GM12874 (cell line): ENCODE results near the gene LSM11.

ENCODE experiments used
- TF ChIP-seq, protein P1 (sequence below): IDR thresholded peaks from 2 replicates; pipeline ENCODE4 v1.5.1; 2011; ENCODE audit warnings: low read depth, mild to moderate bottlenecking, control low read depth, low read length, moderate library complexity; ENCODE audit not compliant: insufficient read depth

Gene LSM11

DNA sequence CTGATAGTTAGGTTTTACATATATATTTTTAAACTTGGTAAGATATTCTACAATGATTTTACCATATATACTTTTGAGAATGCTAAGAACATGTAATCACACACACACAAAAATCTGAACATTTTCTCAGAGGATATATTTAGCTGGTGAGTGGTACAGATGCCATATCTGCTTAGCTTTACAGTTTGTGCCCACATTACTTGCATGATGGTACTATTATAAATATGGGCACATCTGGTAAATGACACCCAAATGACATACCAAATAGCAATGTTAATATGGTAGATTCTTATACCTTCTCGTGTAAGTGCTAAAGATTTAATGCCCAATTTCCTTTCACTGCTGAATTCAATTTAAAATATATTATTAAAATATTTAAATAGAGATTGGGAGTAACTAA is 56.6 kb downstream of the LSM11 start:
- TF ChIP-seq, protein P1, sequence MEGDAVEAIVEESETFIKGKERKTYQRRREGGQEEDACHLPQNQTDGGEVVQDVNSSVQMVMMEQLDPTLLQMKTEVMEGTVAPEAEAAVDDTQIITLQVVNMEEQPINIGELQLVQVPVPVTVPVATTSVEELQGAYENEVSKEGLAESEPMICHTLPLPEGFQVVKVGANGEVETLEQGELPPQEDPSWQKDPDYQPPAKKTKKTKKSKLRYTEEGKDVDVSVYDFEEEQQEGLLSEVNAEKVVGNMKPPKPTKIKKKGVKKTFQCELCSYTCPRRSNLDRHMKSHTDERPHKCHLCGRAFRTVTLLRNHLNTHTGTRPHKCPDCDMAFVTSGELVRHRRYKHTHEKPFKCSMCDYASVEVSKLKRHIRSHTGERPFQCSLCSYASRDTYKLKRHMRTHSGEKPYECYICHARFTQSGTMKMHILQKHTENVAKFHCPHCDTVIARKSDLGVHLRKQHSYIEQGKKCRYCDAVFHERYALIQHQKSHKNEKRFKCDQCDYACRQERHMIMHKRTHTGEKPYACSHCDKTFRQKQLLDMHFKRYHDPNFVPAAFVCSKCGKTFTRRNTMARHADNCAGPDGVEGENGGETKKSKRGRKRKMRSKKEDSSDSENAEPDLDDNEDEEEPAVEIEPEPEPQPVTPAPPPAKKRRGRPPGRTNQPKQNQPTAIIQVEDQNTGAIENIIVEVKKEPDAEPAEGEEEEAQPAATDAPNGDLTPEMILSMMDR, result no peak

DNA sequence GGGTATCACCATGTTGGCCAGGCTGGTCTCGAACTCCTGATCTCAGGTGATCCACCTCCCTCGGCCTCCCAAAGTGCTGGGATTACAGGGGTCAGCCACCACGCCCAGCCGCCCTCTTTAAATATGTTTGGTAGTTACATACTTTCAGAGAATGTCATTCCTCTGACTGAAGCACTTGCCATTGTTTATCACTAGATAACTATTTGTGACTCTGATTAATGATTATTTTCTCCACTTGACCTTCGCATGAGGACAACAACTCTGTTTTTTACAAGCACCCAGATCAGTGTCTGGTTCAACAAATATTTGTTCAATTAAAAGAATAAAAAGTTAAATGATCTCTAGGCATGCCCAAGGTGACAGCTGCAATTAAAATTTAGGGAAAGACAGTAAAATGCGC is 59.2 kb downstream of the LSM11 start:
- TF ChIP-seq, protein P1, result no peak

DNA sequence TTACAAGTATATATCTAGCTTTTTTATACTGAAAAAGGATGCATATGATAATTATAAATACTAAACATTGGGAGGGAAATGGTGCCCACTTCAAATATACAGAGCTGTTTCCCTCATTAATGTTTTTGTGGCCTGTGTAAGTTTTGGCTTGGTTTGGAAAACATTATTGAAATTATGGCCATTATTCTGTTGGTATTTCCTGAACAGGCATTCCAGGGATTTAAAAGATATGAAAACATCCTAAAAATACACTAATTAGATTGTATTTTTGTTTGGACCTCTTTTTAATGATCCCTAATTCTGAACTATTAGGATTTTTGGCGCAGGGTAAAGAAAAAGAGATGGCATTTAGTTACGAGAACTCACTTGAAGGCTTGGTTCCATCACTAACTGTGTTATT is 64.5 kb downstream of the LSM11 start:
- TF ChIP-seq, protein P1, result no peak
